Non-pigmented ciliary epithelial cell (primary cell): ENCODE results near the gene EXT2.

Experiments used
- DNase-seq: peaks from one replicate; pipeline ENCODE4 v3.0.0-alpha.2; 2010; ENCODE audit warnings: low read depth

EXT2 gene

DNA sequence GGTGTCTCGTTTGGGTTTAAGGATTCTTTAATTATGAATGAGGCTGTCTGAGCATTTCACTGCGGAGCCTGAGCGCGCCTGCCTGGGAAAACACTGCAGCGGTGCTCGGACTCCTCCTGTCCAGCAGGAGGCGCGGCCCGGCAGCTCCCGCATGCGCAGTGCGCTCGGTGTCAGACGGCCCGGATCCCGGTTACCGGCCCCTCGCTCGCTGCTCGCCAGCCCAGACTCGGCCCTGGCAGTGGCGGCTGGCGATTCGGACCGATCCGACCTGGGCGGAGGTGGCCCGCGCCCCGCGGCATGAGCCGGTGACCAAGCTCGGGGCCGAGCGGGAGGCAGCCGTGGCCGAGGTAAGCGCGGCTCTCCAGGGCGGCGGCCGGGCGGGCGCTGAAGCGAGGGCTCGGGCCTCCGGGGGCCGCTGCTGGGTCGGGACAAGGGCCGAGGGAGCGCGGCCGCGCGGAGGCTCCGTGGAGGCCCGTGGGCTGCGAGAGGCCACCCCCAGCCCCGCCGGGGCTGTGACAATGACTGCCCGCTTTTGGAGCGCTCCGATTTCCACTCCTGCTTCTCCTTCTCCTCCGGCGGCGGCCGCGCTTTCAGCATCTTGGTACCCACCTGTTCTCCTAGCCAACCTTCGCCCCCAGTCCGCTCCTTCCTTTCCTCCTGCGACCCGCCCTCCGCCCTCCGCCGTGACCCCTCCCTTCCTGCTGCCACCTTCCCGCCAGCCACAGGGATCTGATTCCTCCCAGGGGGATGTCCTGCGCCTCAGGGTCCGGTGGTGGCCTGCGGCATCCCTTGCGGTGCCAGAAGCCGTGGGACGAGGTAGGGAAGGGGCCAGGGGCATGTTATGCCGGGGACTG, at the start of gene EXT2:
Gene EXT2, plus strand, starts transcription at position 173 of the 854 bp plus-strand sequence. CDS start 12,035 bp downstream, outside the sequence.
- DNase-seq, result peak; percentile 32

- no peak for DNase-seq
Observed at GRCh38 chr11:44046182-44046581, 49.3 kb upstream of the EXT2 start.

GRCh38 chr11:44047298-44047697, 48.2 kb upstream of the EXT2 start:
- no peak for DNase-seq

- no peak for DNase-seq
Observed at GRCh38 chr11:44047931-44048431, 47.5 kb upstream of the EXT2 start, which contains the start of gene ACCSL. Gene ACCSL, plus strand, starts transcription at chr11:44047981. Its CDS starts 56 bp downstream, at chr11:44048037.

- DNase-seq, result no peak
Observed at GRCh38 chr11:44049832-44050231, 45.6 kb upstream of the EXT2 start.

DNA sequence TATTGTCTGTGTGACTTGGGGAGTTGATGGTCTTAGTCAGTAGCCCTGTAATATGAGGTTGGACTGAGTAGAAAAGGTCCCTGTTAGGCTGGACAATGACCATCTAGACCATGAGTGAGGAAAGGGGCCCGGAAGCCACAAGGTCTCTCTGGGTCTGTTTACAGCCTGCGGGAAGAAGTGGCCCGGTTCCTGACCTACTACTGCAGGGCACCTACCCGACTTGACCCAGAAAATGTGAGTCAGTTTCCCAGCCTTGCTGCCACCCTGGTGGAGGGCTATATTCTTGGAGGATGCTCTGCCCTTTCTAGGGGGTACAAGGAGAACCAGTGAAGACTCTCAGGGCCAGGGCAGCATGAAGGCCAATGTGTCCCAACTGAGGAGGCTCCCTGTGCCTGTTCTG, 44.3 kb upstream of the EXT2 start:
- no peak for DNase-seq

- no peak for DNase-seq
Observed at GRCh38 chr11:44057340-44057739, 38.1 kb upstream of the EXT2 start.

- DNase-seq, result no peak
Observed at GRCh38 chr11:44058275-44058674, 37.2 kb upstream of the EXT2 start.

DNA sequence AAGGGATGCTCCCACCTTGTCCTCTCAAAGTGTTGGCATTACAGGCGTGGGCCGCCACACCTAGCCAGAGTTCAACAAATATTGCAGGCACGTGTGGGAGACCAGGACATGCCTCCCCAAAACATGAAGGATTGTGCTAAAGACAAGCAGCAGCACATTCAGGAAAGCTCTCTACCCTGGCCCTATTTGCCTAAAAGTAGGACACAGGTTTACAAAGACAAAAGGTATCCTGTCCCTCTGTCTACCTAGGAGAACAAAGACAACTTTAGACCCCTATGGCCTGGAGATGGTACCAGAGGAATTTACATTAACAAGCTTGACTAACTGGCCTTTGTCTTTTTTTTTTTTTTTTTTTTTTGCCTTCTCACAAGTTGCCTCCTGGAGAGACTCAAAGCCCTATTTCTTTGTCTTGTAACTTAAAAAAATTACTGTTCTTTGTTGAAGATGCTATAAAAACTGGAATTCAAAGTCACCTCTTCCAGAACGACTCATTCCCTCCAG, 30.3 kb upstream of the EXT2 start:
- no peak for DNase-seq

GRCh38 chr11:44065841-44066731, 29.4 kb upstream of the EXT2 start, which contains the start of gene ACCS:
Gene ACCS, plus strand, starts transcription at chr11:44066270. Its CDS starts 1,358 bp downstream, at chr11:44067628.
- DNase-seq, result peak; percentile 70

GRCh38 chr11:44066732-44067141, 28.7 kb upstream of the EXT2 start:
- peak; percentile 47 for DNase-seq

DNA sequence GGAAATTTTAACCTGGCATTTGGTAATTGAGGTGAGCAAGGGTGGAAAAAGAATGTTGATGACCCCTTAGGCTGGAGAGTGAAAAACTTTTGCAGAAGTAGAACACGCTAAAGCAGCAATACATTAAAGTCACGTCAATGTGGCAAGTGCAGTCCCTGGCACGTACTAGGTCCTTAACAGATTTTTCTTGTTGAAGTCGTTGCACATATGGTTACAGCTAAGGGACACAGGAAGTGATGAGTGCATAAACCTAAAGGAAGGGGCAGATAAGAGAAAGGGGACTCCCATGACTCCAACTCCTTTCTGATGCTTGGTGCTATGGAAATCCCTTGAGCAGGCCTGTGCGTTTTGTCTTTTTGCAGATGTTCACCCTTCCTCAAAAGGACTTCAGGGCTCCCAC, 28.2 kb upstream of the EXT2 start:
- no peak for DNase-seq

DNA sequence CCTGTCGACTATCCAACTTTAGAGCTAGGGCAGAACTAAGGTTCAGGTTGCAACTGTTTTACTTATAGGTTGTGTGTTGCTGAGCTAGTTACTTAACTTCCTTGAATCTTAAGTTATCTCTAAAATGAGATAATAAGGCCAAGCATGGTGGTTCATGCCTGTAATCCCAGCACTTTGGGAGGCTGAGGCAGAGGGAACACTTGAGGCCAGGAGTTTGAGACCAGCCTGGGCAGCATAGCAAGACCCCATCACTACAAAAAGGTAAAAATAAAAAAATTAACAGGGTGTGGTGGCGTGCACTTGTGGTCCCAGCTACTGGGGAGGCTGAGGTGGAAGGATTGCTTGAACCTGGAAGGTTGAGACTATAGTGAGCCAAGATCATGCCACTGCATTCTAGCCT, 27.3 kb upstream of the EXT2 start:
- DNase-seq, result no peak

- no peak for DNase-seq
Observed at GRCh38 chr11:44071157-44071556, 24.3 kb upstream of the EXT2 start.

DNA sequence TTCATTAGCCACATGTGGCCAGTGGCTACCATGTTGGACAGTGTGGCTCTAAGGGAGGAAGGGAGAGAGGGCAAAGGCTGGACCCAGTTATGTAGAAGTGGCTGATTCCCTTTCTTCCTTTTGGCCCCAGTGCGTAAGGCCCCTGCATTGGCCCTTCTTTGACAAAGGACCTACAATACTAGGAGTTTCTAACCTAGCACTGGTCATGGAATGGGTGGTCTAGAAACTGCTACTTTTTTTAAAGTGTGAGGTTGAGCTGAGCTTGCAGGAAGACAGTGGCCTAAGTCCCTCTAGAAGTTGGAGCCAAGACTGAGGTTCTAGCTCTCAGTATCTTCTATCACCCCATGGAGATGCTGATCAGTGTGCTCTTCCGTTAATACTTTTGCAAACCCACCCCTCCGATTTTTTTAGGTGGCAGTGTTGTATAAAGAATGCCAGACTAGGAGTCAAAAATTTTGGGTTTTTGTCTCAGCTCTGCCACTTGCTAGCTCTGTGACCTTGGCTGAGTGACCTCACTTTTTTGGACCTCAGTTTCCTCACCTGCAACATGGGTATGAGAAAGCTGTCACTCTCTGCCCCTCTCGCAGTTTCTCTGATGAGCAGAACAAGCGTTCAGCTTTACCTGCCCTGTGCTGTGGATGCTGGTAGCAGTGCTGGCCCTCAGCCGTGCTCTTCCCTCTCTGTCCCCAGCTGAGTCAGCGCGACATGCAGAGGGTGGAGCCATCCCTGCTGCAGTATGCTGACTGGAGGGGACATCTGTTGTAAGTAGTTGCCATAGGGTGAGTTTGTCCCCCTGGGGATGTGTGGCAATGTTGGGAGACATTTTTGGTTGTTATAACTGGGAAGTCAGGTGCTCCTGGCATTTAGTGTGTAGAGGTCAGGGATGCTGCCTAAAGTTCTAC, 22.5 kb upstream of the EXT2 start:
- DNase-seq, result no peak

DNA sequence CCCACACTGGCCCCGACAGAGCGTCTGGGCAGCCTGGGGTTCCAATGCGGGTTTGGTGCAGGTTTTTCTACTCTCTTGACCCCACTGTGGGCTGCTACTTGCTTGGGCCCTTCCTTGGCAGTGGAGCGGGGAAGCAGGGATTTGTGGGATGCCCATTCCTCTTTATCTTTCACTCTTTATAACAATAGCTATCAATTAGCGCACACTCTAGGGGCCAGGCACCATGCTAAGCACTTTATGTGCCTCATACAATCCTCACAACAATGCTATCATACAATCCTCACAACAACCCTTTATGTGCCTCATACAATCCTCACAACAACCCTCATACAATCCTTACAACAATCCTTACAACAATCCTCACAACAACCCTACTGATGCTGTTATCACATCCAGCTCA, 16.7 kb upstream of the EXT2 start:
- DNase-seq, result no peak

- no peak for DNase-seq
Observed at GRCh38 chr11:44079376-44079775, 16.1 kb upstream of the EXT2 start.

GRCh38 chr11:44080951-44081350, 14.5 kb upstream of the EXT2 start:
- no peak for DNase-seq

DNA sequence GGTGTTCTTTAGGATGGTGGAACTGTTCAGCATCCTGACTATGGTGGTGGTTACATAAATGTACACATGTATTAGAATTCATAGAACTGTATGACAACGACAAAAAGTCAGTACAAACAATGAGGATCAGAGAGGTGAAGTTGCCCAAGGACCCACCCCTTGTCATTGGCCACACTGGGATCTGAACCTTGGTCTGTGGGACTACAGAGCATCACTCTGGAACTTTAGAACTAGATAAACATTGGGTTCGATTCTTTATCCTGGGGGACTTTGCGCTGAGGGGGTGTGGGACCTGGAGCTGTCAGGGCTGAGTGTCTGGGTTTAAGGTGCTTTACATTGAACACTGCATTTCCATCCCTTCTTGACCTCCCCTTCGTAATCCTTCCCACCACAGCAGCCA, 12.8 kb upstream of the EXT2 start:
- no peak for DNase-seq

DNA sequence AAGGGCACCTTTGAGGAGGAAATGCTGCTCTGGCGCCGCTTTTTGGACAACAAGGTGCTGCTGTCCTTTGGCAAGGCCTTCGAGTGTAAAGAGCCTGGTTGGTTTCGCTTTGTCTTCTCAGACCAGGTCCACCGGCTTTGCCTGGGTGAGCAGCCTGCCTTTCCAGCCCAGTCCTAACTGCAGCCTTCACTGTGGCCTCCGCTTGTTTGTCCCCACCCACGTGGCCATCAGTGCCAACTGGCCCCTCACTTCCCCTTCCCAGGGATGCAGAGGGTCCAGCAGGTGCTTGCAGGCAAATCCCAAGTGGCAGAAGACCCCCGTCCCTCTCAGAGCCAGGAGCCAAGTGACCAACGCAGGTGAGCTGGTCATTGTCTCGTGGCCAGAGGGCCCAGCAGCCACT, 12.0 kb upstream of the EXT2 start:
- DNase-seq, result no peak

- DNase-seq, result no peak
Observed at GRCh38 chr11:44083906-44084305, 11.6 kb upstream of the EXT2 start.
